ENCODE measurements around the gene PLIN5.

Gene PLIN5

GRCh38 chr19:4505570-4506448 lies 29.2 kb downstream of the PLIN5 start:
- DNase-seq (ENCODE audit: low spot score): no peak

- DNase-seq (ENCODE audit: low spot score): no peak
Measured at GRCh38 chr19:4504891-4505569, 30.0 kb downstream of the PLIN5 start.

DNA sequence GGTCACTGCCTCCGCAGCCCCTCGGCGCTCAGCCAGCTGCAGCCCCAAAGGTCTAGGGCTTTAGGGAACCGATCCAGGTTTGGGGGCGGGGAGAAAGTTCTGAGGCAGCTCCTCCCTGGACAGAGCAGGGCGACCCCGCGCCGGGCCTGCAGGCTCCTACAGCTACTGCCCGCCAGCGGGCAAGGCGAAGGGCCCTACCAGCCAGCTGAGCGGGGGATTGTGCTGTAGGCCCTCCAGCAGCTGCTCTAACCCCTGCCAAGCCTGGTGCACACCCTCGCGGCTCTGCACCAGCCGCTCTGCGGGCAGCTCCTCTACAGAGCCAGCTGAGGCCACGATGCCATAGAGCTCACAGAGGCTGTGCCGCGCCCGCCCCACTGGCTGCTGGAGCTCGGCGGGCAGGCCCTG lies 30.7 kb downstream of the PLIN5 start:
- peak; percentile 43 for DNase-seq (ENCODE audit: low spot score)

GRCh38 chr19:4503825-4504170 lies 31.2 kb downstream of the PLIN5 start:
- DNase-seq (ENCODE audit: low spot score): no peak

DNA sequence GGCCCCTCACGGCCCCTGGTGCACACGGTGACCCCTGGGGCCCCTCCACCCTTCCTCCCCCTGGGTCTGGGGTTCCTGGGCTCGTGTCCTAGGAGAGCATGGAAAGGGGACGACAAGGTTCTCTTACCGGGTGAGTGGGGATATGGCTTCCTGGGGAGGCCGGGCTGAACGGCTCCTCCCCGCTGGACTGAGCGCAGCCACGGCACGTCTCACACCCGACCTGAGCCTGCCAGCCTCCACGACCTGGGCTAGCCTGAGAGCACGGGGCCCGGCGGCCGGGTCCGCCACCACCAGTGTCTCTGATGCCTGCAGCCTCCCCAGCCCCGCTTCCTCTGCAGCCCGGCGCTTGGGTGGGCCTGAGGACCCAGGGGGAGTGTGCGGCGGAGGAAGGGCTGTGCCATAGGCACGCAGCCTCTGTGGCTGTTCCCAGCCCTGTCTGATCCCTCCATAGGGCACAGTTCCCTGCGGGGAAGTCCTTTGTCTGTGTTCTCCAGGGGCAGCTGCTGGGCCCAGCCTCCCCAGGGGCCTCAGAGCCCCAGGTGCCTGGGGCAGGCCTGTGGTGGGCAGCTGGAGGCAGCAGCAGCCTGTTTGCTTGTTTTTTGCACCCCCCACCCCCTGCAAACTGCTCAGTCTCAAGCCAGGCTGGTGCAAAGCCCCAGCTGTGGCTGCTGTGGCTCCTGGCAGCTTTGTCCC lies 31.7 kb downstream of the PLIN5 start:
- no peak for DNase-seq (ENCODE audit: low spot score)

- DNase-seq (ENCODE audit: low spot score): no peak
Measured at GRCh38 chr19:4502282-4503131, 32.5 kb downstream of the PLIN5 start.

DNA sequence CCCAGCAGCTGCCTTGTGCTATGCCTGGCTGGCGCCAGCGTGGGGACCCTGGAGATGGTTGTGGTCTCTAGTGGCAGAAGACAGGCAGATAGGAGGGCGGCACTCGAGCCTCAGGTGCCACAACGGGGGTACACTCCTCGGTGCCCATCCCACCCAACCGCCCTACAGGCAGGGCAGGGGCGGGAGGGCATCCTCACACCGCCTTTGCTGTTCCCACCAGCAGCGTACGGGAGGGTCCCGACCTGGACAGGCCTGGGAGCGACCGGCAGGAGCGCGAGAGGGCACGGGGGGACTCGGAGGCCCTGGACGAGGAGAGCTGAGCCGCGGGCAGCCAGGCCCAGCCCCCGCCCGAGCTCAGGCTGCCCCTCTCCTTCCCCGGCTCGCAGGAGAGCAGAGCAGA lies 33.3 kb downstream of the PLIN5 start:
- no peak for DNase-seq (ENCODE audit: low spot score)

DNA sequence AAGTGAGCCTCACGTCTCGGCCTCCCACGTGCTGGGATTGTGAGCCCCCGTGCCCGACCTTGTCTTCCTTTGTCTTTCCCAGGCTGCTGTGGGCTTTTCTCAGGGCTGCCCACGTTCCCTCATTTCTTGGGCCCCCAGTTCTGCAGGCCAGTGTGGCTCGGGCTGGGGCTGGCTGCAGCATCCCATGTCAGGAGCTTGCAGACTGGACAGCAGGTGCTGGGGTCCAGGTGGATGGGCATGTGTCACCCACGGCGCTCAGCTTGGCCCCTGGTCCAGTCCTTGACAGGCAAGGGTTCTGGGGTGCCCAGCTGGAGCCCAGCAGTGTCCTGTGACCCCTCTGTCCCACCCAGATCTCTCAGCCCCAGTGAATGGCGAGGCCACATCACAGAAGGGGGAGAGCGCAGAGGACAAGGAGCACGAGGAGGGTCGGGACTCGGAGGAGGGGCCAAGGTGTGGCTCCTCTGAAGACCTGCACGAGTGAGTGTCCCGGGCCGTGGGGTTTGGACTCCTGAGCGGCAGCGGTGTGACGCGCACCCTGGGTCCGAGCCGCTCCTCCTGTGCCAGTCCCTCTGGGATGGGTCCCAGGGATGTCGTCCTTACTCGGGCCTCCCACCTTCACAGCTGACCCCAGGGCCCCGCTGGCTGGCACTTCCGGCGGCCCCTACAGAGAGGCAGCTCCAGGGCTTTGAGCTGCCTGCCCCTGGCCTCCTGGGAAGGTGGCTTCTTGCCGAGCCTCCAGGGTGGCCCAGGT lies 34.0 kb downstream of the PLIN5 start:
- DNase-seq (ENCODE audit: low spot score): no peak

DNA sequence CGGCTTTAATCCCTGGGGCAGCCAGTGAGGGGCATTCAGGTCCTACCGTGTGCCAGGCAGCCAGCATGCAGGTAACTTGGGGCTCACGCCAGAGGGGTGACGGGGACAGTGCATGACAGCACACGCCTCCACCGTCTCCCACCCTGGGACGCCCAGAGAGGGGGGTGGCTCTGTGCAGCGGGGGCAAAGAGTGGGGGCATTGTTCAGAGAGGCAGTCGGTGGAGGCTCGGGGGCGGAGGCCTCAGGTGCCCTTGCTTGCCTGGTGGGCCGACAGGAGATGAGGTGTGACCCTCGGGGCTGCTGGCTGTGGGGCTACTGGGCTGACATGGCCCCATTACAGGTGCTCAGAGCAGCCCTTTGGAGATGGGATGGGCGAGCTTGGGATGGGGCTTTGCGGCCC lies 35.2 kb downstream of the PLIN5 start:
- DNase-seq (ENCODE audit: low spot score): no peak

- DNase-seq (ENCODE audit: low spot score): no peak
Measured at GRCh38 chr19:4499318-4499717, 35.7 kb downstream of the PLIN5 start.

GRCh38 chr19:4498694-4499093 lies 36.3 kb downstream of the PLIN5 start:
- DNase-seq (ENCODE audit: low spot score): no peak

GRCh38 chr19:4497770-4498389 lies 37.1 kb downstream of the PLIN5 start:
- no peak for DNase-seq (ENCODE audit: low spot score)

GRCh38 chr19:4496304-4496703 lies 38.7 kb downstream of the PLIN5 start:
- DNase-seq (ENCODE audit: low spot score): no peak

- peak; percentile 34 for DNase-seq (ENCODE audit: low spot score)
Measured at GRCh38 chr19:4495471-4495870, 39.6 kb downstream of the PLIN5 start.

GRCh38 chr19:4494691-4495064 lies 40.3 kb downstream of the PLIN5 start:
- no peak for DNase-seq (ENCODE audit: low spot score)

GRCh38 chr19:4493929-4494690 lies 40.9 kb downstream of the PLIN5 start:
- no peak for DNase-seq (ENCODE audit: low spot score)

DNA sequence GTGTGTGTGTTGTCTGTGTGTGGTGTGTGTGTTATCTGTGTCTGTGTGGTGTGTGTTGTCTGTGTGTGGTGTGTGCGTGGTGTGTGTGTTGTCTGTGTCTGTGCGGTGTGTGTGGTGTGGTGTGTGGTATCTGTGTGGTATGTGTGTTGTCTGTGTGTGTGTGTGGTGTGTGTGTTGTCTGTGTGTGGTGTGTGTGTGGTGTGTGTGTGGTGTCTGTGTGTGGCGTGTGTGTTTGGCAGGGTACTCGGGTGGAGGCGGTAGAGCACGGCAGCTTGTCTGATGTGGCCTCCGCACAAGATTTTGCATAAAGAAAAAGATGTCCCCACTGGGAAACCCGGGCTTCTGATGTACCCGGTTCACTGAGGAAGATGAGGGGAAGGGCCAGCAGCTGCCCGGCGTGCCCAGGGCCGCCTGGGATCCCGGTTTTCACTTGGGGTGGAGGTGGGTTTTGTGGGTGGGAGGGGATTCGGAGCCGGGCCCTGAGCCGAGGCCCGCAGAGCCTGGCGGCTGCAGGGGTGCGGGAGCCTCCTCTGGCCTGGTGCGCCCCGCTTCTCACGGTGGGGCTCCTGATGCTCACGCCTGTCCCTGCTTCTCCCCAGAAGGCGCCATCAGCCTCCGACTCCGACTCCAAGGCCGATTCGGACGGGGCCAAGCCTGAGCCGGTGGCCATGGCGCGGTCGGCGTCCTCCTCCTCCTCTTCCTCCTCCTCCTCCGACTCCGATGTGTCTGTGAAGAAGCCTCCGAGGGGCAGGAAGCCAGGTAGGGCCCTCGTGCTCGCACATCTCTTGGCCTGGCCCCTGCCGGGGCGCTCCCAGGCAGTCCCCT lies 41.7 kb downstream of the PLIN5 start:
- no peak for DNase-seq (ENCODE audit: low spot score)

DNA sequence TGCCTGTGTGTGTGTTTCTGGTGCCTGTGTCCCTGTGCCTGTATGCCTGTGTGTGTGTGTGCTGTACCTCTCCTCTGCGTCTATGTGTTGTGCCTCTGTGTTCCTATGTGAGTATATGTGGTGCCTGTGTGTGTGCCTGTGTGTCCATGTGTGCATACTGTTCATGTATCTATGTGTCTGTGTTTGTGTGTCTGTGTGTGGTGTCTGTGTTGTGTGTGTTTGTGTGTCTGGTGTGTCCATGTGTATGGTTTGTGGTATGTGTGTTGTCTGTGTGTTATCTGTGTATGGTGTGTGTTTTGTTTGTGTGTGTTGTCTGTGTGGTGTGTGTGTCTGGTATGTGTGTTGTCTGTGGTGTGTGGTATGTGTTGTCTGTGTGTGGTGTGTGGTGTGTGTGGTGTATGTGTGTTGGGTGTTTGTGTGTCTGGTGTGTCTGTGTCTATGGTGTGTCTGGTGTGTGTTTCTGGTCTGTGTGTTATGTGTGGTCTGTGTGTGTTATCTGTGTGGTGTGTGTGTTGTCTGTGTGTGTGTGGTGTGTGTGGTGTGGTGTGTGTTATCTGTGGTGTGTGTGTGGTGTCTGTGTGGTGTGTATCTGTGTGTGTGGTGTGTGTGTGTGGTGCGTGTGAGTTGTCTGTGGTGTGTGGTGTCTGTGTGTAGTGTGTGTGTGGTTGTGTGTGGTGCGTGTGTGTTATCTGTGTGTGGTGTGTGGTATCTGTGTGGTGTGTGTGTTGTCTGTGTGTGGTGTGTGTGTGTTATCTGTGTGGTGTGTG lies 42.5 kb downstream of the PLIN5 start:
- no peak for DNase-seq (ENCODE audit: low spot score)

Measured in putamen (tissue), 1 donor.